HAP-1 (cell line): ENCODE measurements around the gene LY6G6C.
A peak's percentile ranks its signal among the peaks of the same experiment; 100 is the strongest.

ENCODE experiments used
- DNase-seq, 2 experiments: peaks; one replicate each; pipeline ENCODE4 v3.0.0-alpha.2; 2016 to 2020; ENCODE audit warnings: low spot score in 2 of 2
- H3K27me3 ChIP-seq: fragments of 250-450 bp; sonication (Bioruptor Pico); 2 replicates; pipeline ENCODE4 v1.5.1; 2020; ENCODE audit warnings: low read depth, mild to moderate bottlenecking, moderate library complexity
- H3K36me3 ChIP-seq: fragments of 250-450 bp; sonication (Bioruptor Pico); replicated peaks from 2 replicates; pipeline ENCODE4 v1.5.1; 2020; ENCODE audit warnings: mild to moderate bottlenecking
- H3K4me1 ChIP-seq: fragments of 250-450 bp; sonication (Bioruptor Pico); 2 replicates; pipeline ENCODE4 v1.5.1; 2020; ENCODE audit warnings: mild to moderate bottlenecking
- H3K4me3 ChIP-seq: fragments of 250-450 bp; sonication (Bioruptor Pico); 2 replicates; pipeline ENCODE4 v1.5.1; 2020; ENCODE audit warnings: mild to moderate bottlenecking, moderate library complexity
- H3K9me3 ChIP-seq: fragments of 250-450 bp; sonication (Bioruptor Pico); 2 replicates; pipeline ENCODE4 v1.5.1; 2020; ENCODE audit warnings: mild to moderate bottlenecking, moderate library complexity
- in situ Hi-C: fragments of 300-500 bp; cut with MboI; formaldehyde crosslinking; loops from 3 replicates; pipeline ENCODE4 v1.14.3; 2020; ENCODE audit warnings: low sequenced_read_pairs, inconsistent platforms, mixed read lengths

Gene LY6G6C

GRCh38 chr6:31721351-31722020 is at the start of gene LY6G6C:
Gene LY6G6C, minus strand, starts transcription at chr6:31721746. Its CDS starts 67 bp downstream, at chr6:31721679.
- Histone ChIP-seq H3K9me3 (no peaks in the 10 kb centered on the region), H3K27me3 (no peaks in the 10 kb centered on the region), H3K4me3 (no peak within 1 kb of the TSS), H3K36me3 (no peaks in the 10 kb centered on the region), H3K4me1 (no peaks in the 10 kb centered on the region)
- in situ Hi-C loops: no loop called here
- no peak for DNase-seq

GRCh38 chr6:31770860-31771259 is 49.3 kb upstream of the LY6G6C start:
- Histone ChIP-seq H3K4me1 (no peaks in the 10 kb centered on the region; the same call in 1 of the 2 replicates), H3K27me3 (no peaks in the 10 kb centered on the region), H3K9me3 (no peaks in the 10 kb centered on the region), H3K36me3 (no peaks in the 10 kb centered on the region; the same call in 1 of the 2 replicates), H3K4me3 (no peak overlapping the region)
- DNase-seq: no peak
- in situ Hi-C loops: no loop called here

GRCh38 chr6:31769684-31770371 is 48.3 kb upstream of the LY6G6C start:
- in situ Hi-C loops: no loop called here
- Histone ChIP-seq H3K36me3 (peaks cover 3% of the 10 kb centered on the region), H3K4me3 (no peak overlapping the region), H3K27me3 (no peaks in the 10 kb centered on the region), H3K4me1 (no peaks in the 10 kb centered on the region; the same call in 1 of the 2 replicates), H3K9me3 (no peaks in the 10 kb centered on the region)
- DNase-seq: peak; percentile 40 to 86

DNA sequence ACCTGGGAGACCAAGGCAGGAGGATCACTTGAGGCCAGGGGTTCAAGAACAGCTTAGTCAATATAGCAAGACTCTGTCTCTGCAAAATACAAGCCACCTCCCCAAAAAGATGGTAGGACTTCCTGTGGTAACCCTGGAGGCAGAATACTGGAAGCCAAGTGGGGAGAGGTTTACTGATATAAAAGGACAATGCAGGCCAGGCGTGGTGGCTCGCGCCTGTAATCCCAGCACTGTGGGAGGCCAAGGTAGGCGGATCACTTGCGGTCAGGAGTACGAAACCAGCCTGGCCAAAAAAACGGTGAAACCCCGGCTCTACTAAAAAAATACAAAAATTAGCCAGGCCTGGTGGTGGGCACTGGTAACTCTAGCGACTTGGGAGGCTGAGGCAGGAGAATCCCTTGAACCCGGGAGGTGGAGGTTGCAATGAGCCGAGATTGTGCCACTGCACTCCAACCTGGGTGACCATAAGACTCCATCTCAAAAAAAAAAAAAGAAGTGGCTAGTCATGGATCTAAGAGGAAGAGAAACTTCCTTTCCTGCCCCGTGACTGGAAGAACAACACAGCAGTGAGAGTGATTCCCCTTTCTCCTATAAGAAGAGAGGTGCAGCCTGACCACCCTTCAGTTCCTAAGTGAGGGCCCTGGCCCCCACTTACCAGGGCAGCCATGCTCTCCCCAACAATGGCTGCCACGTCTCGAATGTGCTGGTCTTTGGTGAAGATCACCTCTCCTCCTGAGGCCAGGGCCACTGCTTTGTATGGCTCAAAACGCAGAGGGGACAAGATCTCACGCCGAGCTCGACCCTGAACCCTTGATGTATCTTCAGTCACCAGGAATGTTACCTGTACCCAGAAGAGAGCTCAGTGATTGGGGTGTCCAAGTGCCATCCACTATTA is 47.1 kb upstream of the LY6G6C start:
- Histone ChIP-seq H3K9me3 (no peaks in the 10 kb centered on the region), H3K36me3 (peaks cover 15% of the 10 kb centered on the region), H3K27me3 (no peaks in the 10 kb centered on the region), H3K4me1 (no peaks in the 10 kb centered on the region; the same call in 1 of the 2 replicates), H3K4me3 (no peak overlapping the region)
- in situ Hi-C loops: no loop called here
- DNase-seq: no peak

DNA sequence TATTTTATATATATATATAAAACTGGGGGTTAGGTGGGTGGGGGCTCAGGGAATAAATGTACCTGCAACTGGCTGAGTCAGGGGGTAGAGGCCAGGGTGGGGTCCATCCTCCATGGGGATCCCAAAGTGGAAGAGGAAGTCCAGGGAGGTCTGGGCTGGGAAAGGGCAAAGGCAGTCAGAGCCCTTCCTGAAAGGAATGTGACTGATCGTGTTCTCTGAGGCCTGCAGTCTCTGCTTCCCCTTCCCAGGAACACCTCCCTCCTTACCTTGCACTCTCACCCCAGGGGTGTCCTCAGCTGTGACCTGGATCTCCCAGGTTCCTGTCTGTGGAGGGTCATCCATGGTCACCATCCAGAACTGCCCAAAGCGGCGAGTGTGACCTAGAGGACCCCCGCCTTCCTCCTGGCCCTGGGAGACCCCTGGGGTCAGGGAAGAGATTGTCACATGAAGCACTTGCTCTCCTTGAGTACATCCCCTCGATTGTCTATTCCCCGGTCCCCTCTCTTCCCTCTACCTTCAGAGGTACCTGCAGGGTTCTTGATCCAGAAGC is 45.6 kb upstream of the LY6G6C start:
- H3K4me3 ChIP-seq: no peak overlapping the region
- peaks cover 5% of the 10 kb centered on the region for H3K4me1 ChIP-seq
- peaks cover 30% of the 10 kb centered on the region for H3K36me3 ChIP-seq
- no peaks in the 10 kb centered on the region for H3K9me3 ChIP-seq
- in situ Hi-C loops: no loop called here
- no peaks in the 10 kb centered on the region for H3K27me3 ChIP-seq
- DNase-seq: no peak

DNA sequence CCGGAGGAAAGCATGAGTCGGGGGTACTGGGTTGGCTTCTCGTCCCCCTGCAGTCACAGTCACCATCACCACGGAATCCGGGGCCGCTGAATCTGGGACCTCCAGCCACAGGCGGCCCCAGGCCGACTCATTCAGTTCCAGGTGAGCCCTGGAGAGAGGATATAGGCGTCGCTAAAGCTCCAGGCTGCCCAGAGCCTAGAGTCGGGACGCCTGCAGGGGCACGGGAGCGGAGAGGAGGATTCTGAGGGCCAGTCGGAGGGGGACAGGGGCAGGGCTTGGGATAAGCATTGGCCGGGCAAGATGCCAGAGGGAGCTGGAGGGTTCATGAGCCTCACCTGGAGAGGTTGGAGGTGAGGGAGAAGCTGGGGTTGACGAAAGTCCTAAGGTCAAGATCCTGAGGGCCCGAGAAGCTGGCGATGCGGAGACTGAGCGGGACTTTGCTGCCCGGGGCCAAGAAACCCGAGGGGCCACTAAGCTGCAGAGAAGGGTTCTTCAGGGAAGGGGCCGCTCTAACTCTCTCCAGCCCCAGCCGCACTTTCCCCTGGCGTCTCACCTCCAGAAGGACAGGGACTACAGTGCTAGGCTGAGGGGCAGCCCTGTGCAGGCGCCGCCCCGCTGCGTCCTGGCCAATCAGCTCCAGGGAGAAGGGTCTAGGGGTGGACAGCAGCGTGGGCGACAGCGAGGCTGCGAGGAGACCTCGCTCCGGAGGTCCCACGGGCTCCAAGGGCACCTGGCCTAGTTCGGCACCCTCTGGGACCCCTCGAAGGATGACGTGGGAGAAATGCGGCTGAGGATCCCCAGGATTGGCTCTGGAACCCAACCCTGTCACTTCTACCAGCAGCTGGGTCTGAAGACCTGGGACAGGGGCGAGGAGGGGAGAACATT is 44.6 kb upstream of the LY6G6C start:
- DNase-seq: no peak
- Histone ChIP-seq H3K4me3 (no peak overlapping the region), H3K27me3 (no peaks in the 10 kb centered on the region), H3K9me3 (no peaks in the 10 kb centered on the region), H3K4me1 (peaks cover 5% of the 10 kb centered on the region), H3K36me3 (peaks cover 40% of the 10 kb centered on the region)
- in situ Hi-C loops: no loop called here

- Histone ChIP-seq H3K4me1 (peaks cover 5% of the 10 kb centered on the region), H3K36me3 (peaks cover 46% of the 10 kb centered on the region), H3K4me3 (no peak overlapping the region), H3K9me3 (no peaks in the 10 kb centered on the region), H3K27me3 (no peaks in the 10 kb centered on the region)
- in situ Hi-C loops: no loop called here
- no peak for DNase-seq
Observed at GRCh38 chr6:31765559-31765909, 44.0 kb upstream of the LY6G6C start.

GRCh38 chr6:31764198-31764597 is 42.7 kb upstream of the LY6G6C start:
- no peaks in the 10 kb centered on the region for H3K27me3 ChIP-seq
- DNase-seq: no peak
- no peaks in the 10 kb centered on the region for H3K9me3 ChIP-seq
- in situ Hi-C loops: no loop called here
- H3K4me1 ChIP-seq: peaks cover 5% of the 10 kb centered on the region
- no peak overlapping the region for H3K4me3 ChIP-seq
- H3K36me3 ChIP-seq: peaks cover 59% of the 10 kb centered on the region

DNA sequence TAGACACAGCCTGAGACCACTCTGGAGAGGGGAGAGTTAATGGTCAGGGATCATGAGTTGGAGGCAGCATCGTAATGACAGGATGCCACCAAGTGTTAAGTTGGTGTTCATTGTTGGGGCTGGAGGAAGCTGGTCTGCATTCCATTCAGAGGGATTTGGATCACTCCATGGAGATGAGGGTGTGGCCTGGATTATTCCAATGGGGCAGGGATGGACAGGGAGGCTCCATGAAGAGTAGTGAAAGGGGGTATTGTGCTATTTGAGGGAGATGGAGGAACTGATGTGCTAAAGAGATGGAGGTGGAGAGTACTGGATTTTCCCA is 42.0 kb upstream of the LY6G6C start:
- H3K27me3 ChIP-seq: no peaks in the 10 kb centered on the region
- peak; percentile 64 to 74 for DNase-seq
- H3K4me1 ChIP-seq: peaks cover 5% of the 10 kb centered on the region
- in situ Hi-C loops: no loop called here
- H3K9me3 ChIP-seq: no peaks in the 10 kb centered on the region
- H3K4me3 ChIP-seq: no peak overlapping the region
- H3K36me3 ChIP-seq: peaks cover 65% of the 10 kb centered on the region

GRCh38 chr6:31762878-31763618 is 41.5 kb upstream of the LY6G6C start:
- Histone ChIP-seq H3K9me3 (no peaks in the 10 kb centered on the region), H3K36me3 (peaks cover 71% of the 10 kb centered on the region), H3K27me3 (no peaks in the 10 kb centered on the region), H3K4me1 (peaks cover 5% of the 10 kb centered on the region), H3K4me3 (no peak overlapping the region)
- DNase-seq: no peak
- in situ Hi-C loops: no loop called here

DNA sequence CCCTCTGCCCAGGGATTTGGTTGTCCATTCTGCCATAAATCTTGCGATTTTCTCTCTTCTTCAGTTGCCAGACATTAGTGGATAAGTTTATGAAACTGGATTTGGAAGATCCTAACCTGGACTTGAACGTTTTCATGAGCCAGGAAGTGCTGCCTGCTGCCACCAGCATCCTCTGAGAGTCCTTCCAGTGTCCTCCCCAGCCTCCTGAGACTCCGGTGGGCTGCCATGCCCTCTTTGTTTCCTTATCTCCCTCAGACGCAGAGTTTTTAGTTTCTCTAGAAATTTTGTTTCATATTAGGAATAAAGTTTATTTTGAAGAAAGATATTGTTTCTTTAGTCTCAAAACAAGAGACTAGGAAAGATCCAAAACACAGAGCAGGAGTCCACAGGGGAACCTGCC is 40.8 kb upstream of the LY6G6C start, which contains the start of gene SAPCD1:
Gene SAPCD1 (plus strand): TSS at position 301 of the 400 bp plus-strand sequence. CDS start 399 bp downstream, outside the sequence.
- Histone ChIP-seq H3K4me1 (peaks cover 5% of the 10 kb centered on the region), H3K4me3 (no peak within 1 kb of the TSS), H3K27me3 (no peaks in the 10 kb centered on the region), H3K36me3 (peaks cover 77% of the 10 kb centered on the region), H3K9me3 (no peaks in the 10 kb centered on the region)
- in situ Hi-C loops: no loop called here
- no peak for DNase-seq

- in situ Hi-C loops: no loop called here
- no peak for DNase-seq
- peaks cover 77% of the 10 kb centered on the region for H3K36me3 ChIP-seq
- H3K4me3 ChIP-seq: no peak overlapping the region
- H3K9me3 ChIP-seq: no peaks in the 10 kb centered on the region
- peaks cover 5% of the 10 kb centered on the region for H3K4me1 ChIP-seq
- H3K27me3 ChIP-seq: no peaks in the 10 kb centered on the region
Observed at GRCh38 chr6:31761343-31761742, 39.8 kb upstream of the LY6G6C start.
